Mucosa of descending colon (tissue), 3 donors: ENCODE data around the gene ILK. TPM values are rescaled to one million over a fixed set of nuclear protein-coding genes. Genes with fewer than 3 reads are reported as not detected.

Experiments used
- ATAC-seq: fragments of 200-7000 bp; cut with Tn5 transposase; one replicate; pipeline ENCODE4 v1.9.1; 2020; ENCODE audit warnings: mild to moderate bottlenecking, moderate library complexity
- DNase-seq, 3 donors: peaks; one replicate each; pipeline ENCODE4 v3.0.0-alpha.2; 2020
- H3K36me3 ChIP-seq: fragments of 200-600 bp; one replicate; pipeline ENCODE4 v1.8.0; 2021; ENCODE audit warnings: low read depth, mild to moderate bottlenecking
- H3K4me1 ChIP-seq: fragments of 200-600 bp; one replicate; pipeline ENCODE4 v1.8.0; 2021; ENCODE audit warnings: low read depth, mild to moderate bottlenecking
- H3K4me3 ChIP-seq: fragments of 200-600 bp; one replicate; pipeline ENCODE4 v1.8.0; 2021; ENCODE audit warnings: mild to moderate bottlenecking
- H3K9me3 ChIP-seq: fragments of 200-600 bp; one replicate; pipeline ENCODE4 v1.8.0; 2021; ENCODE audit warnings: mild to moderate bottlenecking
- CTCF ChIP-seq: fragments of 200-600 bp; IDR thresholded peaks from one replicate; pipeline ENCODE4 v1.8.0; 2022; ENCODE audit warnings: antibody characterized with exemption, mild to moderate bottlenecking
- intact Hi-C, 2 donors: fragments of 100-400 bp; cut with DNase I in 1 of 2; cut with micrococcal nuclease in 1 of 2; formaldehyde crosslinking; loops; one replicate each; pipeline versions ENCODE4 v1.11.0 to v1.11.1; 2022; cut with DNase I, micrococcal nuclease
- total RNA-seq, 3 donors: library from RNA; stranded (reverse); fragmentation: NEBNext Ultra II Directional in 2 of 3; extraction: Animal tissue kit (Norgen Biotek cat#: 25700) in 2 of 3; gene quantifications; one replicate each; pipeline versions ENCODE4 v1.2.1 to v1.2.4, GENCODE V29; 2021 to 2023
- donor health status: DM: no; HTN: no; CAD: no; lungs with moderate emphysema.
- donor health status: DM: no; HTN: no; CAD: no.
- donor health status: DM: no; HTN: yes; CAD: no.

ILK gene
- total RNA-seq, 3 donors from 2014 or later: 113 to 323 (median 115) TPM

- Histone ChIP-seq H3K4me3 (no peak overlapping the region), H3K9me3 (no peaks in the 10 kb centered on the region), H3K36me3 (no peaks in the 10 kb centered on the region), H3K4me1 (peaks cover 9% of the 10 kb centered on the region)
- ATAC-seq: no peak
- TF ChIP-seq CTCF: no peak
- DNase-seq: no peak
- intact Hi-C loops: no loop called here
Measured at GRCh38 chr11:6616596-6617250, 13.1 kb downstream of the ILK start.

GRCh38 chr11:6617315-6617781 lies 13.8 kb downstream of the ILK start:
- peaks cover 9% of the 10 kb centered on the region for H3K4me1 ChIP-seq
- TF ChIP-seq CTCF: no peak
- DNase-seq: no peak
- intact Hi-C loops: no loop called here
- H3K4me3 ChIP-seq: no peak overlapping the region
- ATAC-seq: no peak
- H3K36me3 ChIP-seq: no peaks in the 10 kb centered on the region
- no peaks in the 10 kb centered on the region for H3K9me3 ChIP-seq

DNA sequence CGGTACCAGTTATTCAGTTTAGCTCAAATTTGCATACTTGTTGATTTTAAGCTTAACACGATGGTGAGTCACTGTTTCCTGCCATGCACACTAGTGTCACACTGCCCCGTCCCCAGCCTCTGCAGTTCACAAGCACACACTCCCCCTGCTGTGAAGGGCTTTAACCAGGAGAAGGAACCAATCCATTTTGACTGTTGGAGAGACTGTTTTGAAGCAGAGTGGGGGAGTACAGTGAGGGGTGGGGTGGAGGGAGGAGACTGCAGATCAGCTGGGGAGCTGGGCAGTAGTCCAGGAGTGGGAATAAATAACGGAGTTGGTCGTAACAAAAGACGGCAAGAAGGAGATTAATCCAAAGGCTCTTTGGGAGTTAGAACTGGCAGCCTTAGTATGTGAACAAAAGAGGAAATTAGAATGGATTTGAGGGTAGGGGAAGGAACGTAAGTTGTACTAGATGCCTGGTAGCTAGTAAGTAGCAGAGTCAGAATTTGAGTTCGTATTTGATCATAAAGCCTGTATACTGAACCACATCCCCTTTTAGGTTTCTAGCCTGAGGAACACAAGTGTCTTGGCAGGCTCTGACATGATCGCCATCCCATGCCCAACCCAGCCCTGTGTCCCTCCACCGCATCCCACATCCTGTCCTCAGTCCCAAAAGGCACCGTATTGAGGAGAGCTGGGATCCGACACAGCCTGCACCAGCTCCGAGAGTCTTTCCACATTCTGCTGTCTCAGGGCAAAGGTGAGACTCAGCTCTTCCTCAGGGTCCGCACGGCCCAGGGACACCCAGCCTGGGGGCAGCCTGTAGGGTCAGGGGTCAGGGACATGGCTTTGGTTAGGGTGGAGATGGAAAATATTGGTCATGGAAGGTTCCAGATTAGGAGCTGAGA lies 14.8 kb downstream of the ILK start:
- intact Hi-C loops: no loop called here
- no peaks in the 10 kb centered on the region for H3K36me3 ChIP-seq
- H3K4me3 ChIP-seq: peak overlapping the region; percentile 50
- no peaks in the 10 kb centered on the region for H3K9me3 ChIP-seq
- ATAC-seq (peak; percentile 41), DNase-seq (peak; percentile 49 to 65 (median 54))
- no peak for TF ChIP-seq CTCF
- H3K4me1 ChIP-seq: peaks cover 9% of the 10 kb centered on the region

DNA sequence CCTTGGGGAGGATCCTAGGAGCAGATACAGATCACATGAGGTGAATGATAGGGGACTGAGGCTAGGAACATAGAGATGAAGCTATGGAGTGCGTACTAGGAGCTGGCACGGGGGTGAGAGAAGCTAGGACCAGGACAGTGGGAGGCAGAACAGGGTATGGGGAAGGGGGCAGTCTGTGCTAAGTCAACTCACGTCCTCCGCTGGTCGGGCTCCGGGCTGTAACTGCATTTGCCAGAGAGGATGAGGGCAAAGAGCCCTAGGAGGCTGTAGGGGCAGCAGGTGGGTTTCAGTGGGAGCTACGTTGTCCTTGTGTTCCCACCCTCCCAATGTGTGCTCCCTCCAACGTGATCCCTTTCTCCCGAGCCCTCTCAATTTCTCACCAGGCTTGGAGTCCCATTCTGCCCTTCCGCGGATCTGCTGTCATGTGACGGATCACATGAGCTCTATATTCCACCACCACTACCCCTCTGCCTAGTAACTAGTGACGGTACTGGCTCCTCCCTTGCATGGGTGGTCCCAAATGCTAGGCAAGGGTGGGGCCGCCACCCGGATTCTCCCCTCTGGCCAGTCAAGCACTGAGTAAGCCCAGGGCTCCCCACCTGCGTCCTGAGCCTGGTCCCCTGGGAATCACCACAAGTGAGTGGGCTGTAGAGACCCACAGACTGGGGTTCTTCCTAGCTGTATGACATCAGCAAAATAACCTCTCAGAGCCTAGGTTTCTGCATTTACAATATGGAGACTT lies 15.6 kb downstream of the ILK start, which contains the start of gene TPP1:
TSS of gene TPP1 (minus strand) at position 419 of the 742 bp plus-strand sequence. CDS start at position 397, 22 bp downstream.
- Histone ChIP-seq H3K4me1 (peaks cover 9% of the 10 kb centered on the region), H3K9me3 (no peaks in the 10 kb centered on the region), H3K4me3 (peak within 1 kb of the TSS; percentile 50), H3K36me3 (no peaks in the 10 kb centered on the region)
- ATAC-seq (peak; percentile 96), DNase-seq (peak; percentile 90 to 98 (median 91))
- TF ChIP-seq CTCF: no peak
- intact Hi-C loops: no loop called here

- DNase-seq: no peak
Measured at GRCh38 chr11:6620636-6621035, 17.1 kb downstream of the ILK start.

More at GRCh38 chr11:6620636-6621035, 17.1 kb downstream of the ILK start:
- Histone ChIP-seq H3K4me1 (peaks cover 9% of the 10 kb centered on the region), H3K9me3 (no peaks in the 10 kb centered on the region), H3K36me3 (no peaks in the 10 kb centered on the region), H3K4me3 (no peak overlapping the region)
- no peak for ATAC-seq
- intact Hi-C loops: no loop called here
- TF ChIP-seq CTCF: no peak
